Lung (tissue), 12 donors: ENCODE measurements around the gene RNU6-1. TPM values are rescaled to one million over a fixed set of nuclear protein-coding genes. Genes with fewer than 3 reads are reported as not detected.

Source experiments
- ATAC-seq: fragments of 200-7000 bp; cut with Tn5 transposase; one replicate; pipeline ENCODE4 v1.9.1; 2020; ENCODE audit warnings: moderate number of reproducible peaks; ENCODE audit not compliant: insufficient read depth, low FRiP score
- DNase-seq, 3 donors: peaks; one replicate each; pipeline ENCODE4 v3.0.0-alpha.2; 2013 to 2017
- H3K27ac ChIP-seq, 2 donors: one replicate each; pipeline ENCODE4 v1.5.1; 2013; ENCODE audit warnings: mild to moderate bottlenecking in 2 of 2, moderate library complexity in 2 of 2, control low read depth in 1 of 2, inconsistent platforms in 1 of 2, low read depth in 1 of 2, low read length in 1 of 2
- H3K27me3 ChIP-seq, 3 donors: one replicate each; pipeline ENCODE4 v1.5.1; 2013; ENCODE audit warnings: low read length in 2 of 3; ENCODE audit not compliant: control insufficient read depth in 3 of 3, insufficient read depth in 3 of 3
- H3K36me3 ChIP-seq, 4 donors: one replicate each; pipeline ENCODE4 v1.5.1; 2013; ENCODE audit warnings: low read length in 4 of 4, mild to moderate bottlenecking in 1 of 4, moderate library complexity in 1 of 4; ENCODE audit not compliant: control insufficient read depth in 4 of 4, insufficient read depth in 4 of 4
- H3K4me1 ChIP-seq, 5 donors: one replicate each; pipeline ENCODE4 v1.5.1; 2013; ENCODE audit warnings: low read length in 5 of 5, mild to moderate bottlenecking in 2 of 5, moderate library complexity in 1 of 5; ENCODE audit not compliant: control insufficient read depth in 5 of 5, insufficient read depth in 5 of 5
- H3K4me3 ChIP-seq: one replicate; pipeline ENCODE4 v1.5.1; 2013; ENCODE audit warnings: mild to moderate bottlenecking, control low read depth, moderate library complexity
- H3K9ac ChIP-seq, 2 donors: one replicate each; pipeline ENCODE4 v1.5.1; 2013; ENCODE audit warnings: low read length in 2 of 2, control low read depth in 1 of 2; ENCODE audit not compliant: insufficient read depth in 1 of 2
- H3K9me3 ChIP-seq, 4 donors: one replicate each; pipeline ENCODE4 v1.5.1; 2013; ENCODE audit warnings: low read length in 3 of 4, mild to moderate bottlenecking in 1 of 4, moderate library complexity in 1 of 4; ENCODE audit not compliant: control insufficient read depth in 4 of 4, insufficient read depth in 3 of 4
- WGBS, 2 donors: extraction: QIAGEN DNeasy Blood & Tissue Kit; methylation state at CpG; one replicate each; pipeline ENCODE4 v1.1.7; 2013; 5-methylcytosine and 5-hydroxymethylcytosine counted together
- polyA plus RNA-seq, 2 donors: library from polyadenylated mRNA; stranded (reverse); fragments of 200-250 nt; gene quantifications; one replicate each; pipeline ENCODE4 v1.2.1, GENCODE V29; 2013
- total RNA-seq, 2 donors: library from RNA; depleted of rRNA in 1 of 2; stranded (reverse); fragments of >200 nt in 1 of 2; gene quantifications; one replicate each; pipeline ENCODE4 v1.2.1, GENCODE V29; 2014 to 2021
- TF ChIP-seq, protein P1 (sequence below): IDR thresholded peaks from 2 replicates; pipeline ENCODE4 v1.5.1; 2012; ENCODE audit warnings: mild to moderate bottlenecking; ENCODE audit errors: control extremely low read depth, extremely low read depth
- donor health status: control.
- donor health status: control.
- donor health status: Bipolar disorder and iron deficiency.
- donor health status: healthy.
- donor health status: DM: yes; HTN: yes; CAD: no.

Gene RNU6-1
- total and polyA plus RNA-seq, 4 donors = not detected

DNA sequence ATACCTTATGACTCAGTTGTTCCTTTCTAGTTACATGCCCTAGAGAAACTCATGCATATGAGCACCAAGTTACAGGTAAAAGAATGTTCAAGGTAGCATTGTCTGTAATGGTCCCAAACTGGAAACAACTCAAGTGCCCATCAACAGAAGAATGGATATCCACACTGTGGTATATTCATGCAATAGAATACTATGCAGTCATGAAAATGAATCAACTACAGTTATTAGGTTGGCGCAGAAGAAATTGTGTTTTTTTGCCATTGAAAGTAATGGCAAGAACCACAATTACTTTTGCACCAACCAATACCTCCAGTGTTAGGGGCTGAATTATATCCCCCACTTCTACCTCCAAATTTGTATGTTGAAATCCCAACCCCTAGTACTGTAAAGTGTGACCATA, 9.7 kb upstream of the RNU6-1 start:
- Histone ChIP-seq H3K27me3 (no peaks in the 10 kb centered on the region), H3K36me3 (no peaks in the 10 kb centered on the region), H3K4me3 (no peak overlapping the region), H3K27ac (no peak overlapping the region), H3K9me3 (no peaks in the 10 kb centered on the region), H3K9ac (no peak overlapping the region), H3K4me1 (no peaks in the 10 kb centered on the region)
- TF ChIP-seq, protein P1, sequence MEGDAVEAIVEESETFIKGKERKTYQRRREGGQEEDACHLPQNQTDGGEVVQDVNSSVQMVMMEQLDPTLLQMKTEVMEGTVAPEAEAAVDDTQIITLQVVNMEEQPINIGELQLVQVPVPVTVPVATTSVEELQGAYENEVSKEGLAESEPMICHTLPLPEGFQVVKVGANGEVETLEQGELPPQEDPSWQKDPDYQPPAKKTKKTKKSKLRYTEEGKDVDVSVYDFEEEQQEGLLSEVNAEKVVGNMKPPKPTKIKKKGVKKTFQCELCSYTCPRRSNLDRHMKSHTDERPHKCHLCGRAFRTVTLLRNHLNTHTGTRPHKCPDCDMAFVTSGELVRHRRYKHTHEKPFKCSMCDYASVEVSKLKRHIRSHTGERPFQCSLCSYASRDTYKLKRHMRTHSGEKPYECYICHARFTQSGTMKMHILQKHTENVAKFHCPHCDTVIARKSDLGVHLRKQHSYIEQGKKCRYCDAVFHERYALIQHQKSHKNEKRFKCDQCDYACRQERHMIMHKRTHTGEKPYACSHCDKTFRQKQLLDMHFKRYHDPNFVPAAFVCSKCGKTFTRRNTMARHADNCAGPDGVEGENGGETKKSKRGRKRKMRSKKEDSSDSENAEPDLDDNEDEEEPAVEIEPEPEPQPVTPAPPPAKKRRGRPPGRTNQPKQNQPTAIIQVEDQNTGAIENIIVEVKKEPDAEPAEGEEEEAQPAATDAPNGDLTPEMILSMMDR = no peak
- no peak for DNase-seq
- WGBS, 2 donors = 98 to 100% methylated on average over 1 of the region's 1 CpG
- no peak for ATAC-seq

DNA sequence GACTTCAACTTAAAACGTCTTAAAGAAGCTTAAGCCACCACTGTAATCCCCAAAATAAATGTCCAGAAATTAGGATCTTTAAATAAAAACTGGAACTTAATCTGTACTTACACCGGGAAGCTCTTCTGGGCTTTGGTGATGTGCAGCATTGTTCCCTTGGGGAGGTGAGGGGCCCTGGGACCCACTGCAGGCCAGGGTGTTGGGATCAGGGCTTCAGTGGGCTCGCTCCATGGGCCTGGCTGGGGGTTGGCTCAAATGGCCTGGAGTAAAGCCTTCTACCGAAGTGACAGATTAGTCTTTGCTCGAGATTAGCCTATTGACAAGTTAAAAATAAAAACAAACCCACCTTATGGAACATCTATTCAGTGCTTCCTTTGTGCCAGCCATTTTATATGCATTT, 6.1 kb upstream of the RNU6-1 start:
- TF ChIP-seq, protein P1 = no peak
- no peaks in the 10 kb centered on the region for H3K36me3 ChIP-seq
- H3K4me3 ChIP-seq = no peak overlapping the region
- H3K9me3 ChIP-seq = no peaks in the 10 kb centered on the region
- DNase-seq = no peak
- H3K27me3 ChIP-seq = no peaks in the 10 kb centered on the region
- H3K9ac ChIP-seq = no peak overlapping the region
- peaks cover 0 to 17% (median 5%) of the 10 kb centered on the region in 5 donors for H3K4me1 ChIP-seq
- H3K27ac ChIP-seq = no peak overlapping the region
- ATAC-seq = no peak
- WGBS, 2 donors = 89 to 94% methylated on average over 5 of the region's 5 CpGs

DNA sequence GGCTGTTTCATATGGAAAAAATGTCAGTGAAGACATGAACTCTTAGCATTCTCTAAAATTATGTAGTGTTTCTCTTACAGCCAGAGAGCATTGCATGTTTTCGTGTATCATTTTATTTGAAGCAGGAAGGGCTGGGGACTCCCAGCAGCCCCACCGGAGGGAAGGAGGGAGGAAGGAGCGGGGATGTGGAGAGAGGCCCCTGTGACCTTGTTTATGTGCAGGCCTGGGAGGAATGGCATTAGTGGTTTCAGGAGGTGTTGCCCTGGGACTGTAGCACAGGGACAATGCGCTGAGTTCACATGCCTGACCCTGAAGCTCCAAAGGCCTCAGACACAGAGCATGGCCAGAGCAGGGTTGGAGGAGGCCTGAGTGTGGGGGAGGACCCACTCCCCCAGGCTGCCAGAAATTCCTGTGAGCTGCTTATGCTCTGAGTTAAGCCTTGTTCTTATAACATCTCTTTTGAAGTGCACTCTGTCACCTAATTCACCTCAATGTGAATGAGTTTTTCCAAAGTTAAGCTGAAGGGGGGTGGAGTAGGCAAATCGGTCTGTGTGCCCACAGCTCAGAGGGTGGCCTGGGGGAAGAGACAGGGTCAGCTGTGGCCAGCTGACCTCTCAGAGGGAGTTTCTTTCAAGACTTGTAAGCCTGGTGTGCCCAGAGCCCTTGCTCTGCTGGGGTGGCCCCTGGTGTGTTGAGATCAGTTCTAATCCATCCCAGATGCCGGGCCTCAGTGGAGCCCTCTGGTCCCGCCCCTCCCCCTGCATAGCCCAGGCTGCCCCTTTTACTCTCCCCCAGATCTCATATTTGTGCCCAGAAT, 3.9 kb upstream of the RNU6-1 start:
- DNase-seq (peak; percentile 52 to 69 (median 62)), ATAC-seq (no peak)
- Histone ChIP-seq H3K36me3 (no peaks in the 10 kb centered on the region), H3K9me3 (no peaks in the 10 kb centered on the region), H3K4me3 (no peak overlapping the region), H3K9ac (no peak overlapping the region), H3K27ac (no peak overlapping the region), H3K27me3 (no peaks in the 10 kb centered on the region), H3K4me1 (peaks cover 0 to 23% (median 5%) of the 10 kb centered on the region in 5 donors)
- WGBS, 2 donors = 73 to 77% methylated on average over 7 of the region's 7 CpGs
- TF ChIP-seq, protein P1 = no peak
